ENCODE measurements around the gene MYDGF.

- TF ChIP-seq CTCF (IDR thresholded peaks at IDR 0.05; ENCODE audit: low read depth, low read length, missing input control) (no peak), MAX (IDR thresholded peaks at IDR 0.05) (peak; percentile 86), YY1 (IDR thresholded peaks at IDR 0.05) (peak; percentile 93), FOXA1 (IDR thresholded peaks at IDR 0.05) (peak; percentile 45), RAD21 (IDR thresholded peaks at IDR 0.05) (peak; percentile 42 to 53), EGR1 (IDR thresholded peaks at IDR 0.05; ENCODE audit: low read depth in 2 of 2) (peak; percentile 50 to 86), GABPA (IDR thresholded peaks at IDR 0.05 in 1 of 2, conservative IDR thresholded peaks at IDR 0.05 in 1 of 2) (peak in 1 of 2 donors; percentile 57), SP1 (IDR thresholded peaks at IDR 0.05) (peak; percentile 79), RXRA (IDR thresholded peaks at IDR 0.05) (peak; percentile 92 to 96)
These were observed 15.4 kb downstream of the MYDGF start for GRCh38 chr19:4654437-4655361.

Data from liver (tissue), 3 donors.